HEK293T (cell line): Measurements from ENCODE around the gene PXDN.

Source experiments
- CTCF ChIA-PET: fragments of 350-600 bp; formaldehyde crosslinking; extraction: SDS; loops from one replicate; lab custom pipeline; 2021; ENCODE audit warnings: antibody characterized with exemption, inconsistent platforms; lab: Yijun Ruan, JAX
- POLR2A ChIA-PET: fragments of 350-600 bp; formaldehyde crosslinking; extraction: SDS; loops from one replicate; lab custom pipeline; 2020; ENCODE audit warnings: antibody characterized with exemption, inconsistent platforms; lab: Yijun Ruan, JAX
- DNase-seq: peaks from one replicate; pipeline ENCODE4 v3.0.0; 2012; ENCODE audit warnings: mixed read lengths; ENCODE audit errors: extremely low spot score
- ARNT ChIP-seq: fragments of 450-650 bp; IDR thresholded peaks from 2 replicates; pipeline ENCODE4 v1.6.1; 2017; ENCODE audit warnings: mild to moderate bottlenecking
- BHLHE40 ChIP-seq: fragments of 450-650 bp; IDR thresholded peaks from 2 replicates; pipeline ENCODE4 v1.6.1; 2016; ENCODE audit warnings: mild to moderate bottlenecking, moderate library complexity, borderline replicate concordance
- CTBP1 ChIP-seq: fragments of 450-650 bp; IDR thresholded peaks from 2 replicates; pipeline ENCODE4 v1.6.1; 2016; ENCODE audit warnings: borderline replicate concordance
- ELF4 ChIP-seq: fragments of 450-650 bp; IDR thresholded peaks from 2 replicates; pipeline ENCODE4 v1.6.1; 2017; ENCODE audit warnings: antibody characterized with exemption
- FOXA1 ChIP-seq: fragments of 450-650 bp; IDR thresholded peaks from 2 replicates; pipeline ENCODE4 v1.6.1; 2016; ENCODE audit warnings: mild to moderate bottlenecking
- FOXK2 ChIP-seq: fragments of 450-650 bp; IDR thresholded peaks from 2 replicates; pipeline ENCODE4 v1.6.1; 2016; ENCODE audit warnings: mild to moderate bottlenecking
- FOXM1 ChIP-seq: fragments of 450-650 bp; IDR thresholded peaks from 2 replicates; pipeline ENCODE4 v1.6.1; 2017; ENCODE audit warnings: mild to moderate bottlenecking, borderline replicate concordance
- HDGF ChIP-seq: fragments of 450-650 bp; IDR thresholded peaks from 2 replicates; pipeline ENCODE4 v1.6.1; 2017; ENCODE audit warnings: antibody characterized with exemption, borderline replicate concordance
- L3MBTL2 ChIP-seq: fragments of 450-650 bp; conservative IDR thresholded peaks from 2 replicates; pipeline ENCODE4 v1.6.1; 2016; ENCODE audit warnings: mild to moderate bottlenecking
- LEF1 ChIP-seq: fragments of 450-650 bp; IDR thresholded peaks from 2 replicates; pipeline ENCODE4 v1.6.1; 2017; ENCODE audit warnings: mild to moderate bottlenecking, borderline replicate concordance
- NFRKB ChIP-seq: fragments of 450-650 bp; IDR thresholded peaks from 2 replicates; pipeline ENCODE4 v1.6.1; 2016; ENCODE audit warnings: mild to moderate bottlenecking, moderate library complexity
- PKNOX1 ChIP-seq: fragments of 450-650 bp; IDR thresholded peaks from 2 replicates; pipeline ENCODE4 v1.6.1; 2016
- SP1 ChIP-seq: fragments of 450-650 bp; IDR thresholded peaks from 2 replicates; pipeline ENCODE4 v1.6.1; 2017
- SUZ12 ChIP-seq: fragments of 450-650 bp; IDR thresholded peaks from 2 replicates; pipeline ENCODE4 v1.6.1; 2016; ENCODE audit warnings: mild to moderate bottlenecking
- TARDBP ChIP-seq: fragments of 450-650 bp; IDR thresholded peaks from 2 replicates; pipeline ENCODE4 v1.6.1; 2016
- ZNF384 ChIP-seq: fragments of 450-650 bp; IDR thresholded peaks from 2 replicates; pipeline ENCODE4 v1.6.1; 2016

Gene PXDN, protein sequence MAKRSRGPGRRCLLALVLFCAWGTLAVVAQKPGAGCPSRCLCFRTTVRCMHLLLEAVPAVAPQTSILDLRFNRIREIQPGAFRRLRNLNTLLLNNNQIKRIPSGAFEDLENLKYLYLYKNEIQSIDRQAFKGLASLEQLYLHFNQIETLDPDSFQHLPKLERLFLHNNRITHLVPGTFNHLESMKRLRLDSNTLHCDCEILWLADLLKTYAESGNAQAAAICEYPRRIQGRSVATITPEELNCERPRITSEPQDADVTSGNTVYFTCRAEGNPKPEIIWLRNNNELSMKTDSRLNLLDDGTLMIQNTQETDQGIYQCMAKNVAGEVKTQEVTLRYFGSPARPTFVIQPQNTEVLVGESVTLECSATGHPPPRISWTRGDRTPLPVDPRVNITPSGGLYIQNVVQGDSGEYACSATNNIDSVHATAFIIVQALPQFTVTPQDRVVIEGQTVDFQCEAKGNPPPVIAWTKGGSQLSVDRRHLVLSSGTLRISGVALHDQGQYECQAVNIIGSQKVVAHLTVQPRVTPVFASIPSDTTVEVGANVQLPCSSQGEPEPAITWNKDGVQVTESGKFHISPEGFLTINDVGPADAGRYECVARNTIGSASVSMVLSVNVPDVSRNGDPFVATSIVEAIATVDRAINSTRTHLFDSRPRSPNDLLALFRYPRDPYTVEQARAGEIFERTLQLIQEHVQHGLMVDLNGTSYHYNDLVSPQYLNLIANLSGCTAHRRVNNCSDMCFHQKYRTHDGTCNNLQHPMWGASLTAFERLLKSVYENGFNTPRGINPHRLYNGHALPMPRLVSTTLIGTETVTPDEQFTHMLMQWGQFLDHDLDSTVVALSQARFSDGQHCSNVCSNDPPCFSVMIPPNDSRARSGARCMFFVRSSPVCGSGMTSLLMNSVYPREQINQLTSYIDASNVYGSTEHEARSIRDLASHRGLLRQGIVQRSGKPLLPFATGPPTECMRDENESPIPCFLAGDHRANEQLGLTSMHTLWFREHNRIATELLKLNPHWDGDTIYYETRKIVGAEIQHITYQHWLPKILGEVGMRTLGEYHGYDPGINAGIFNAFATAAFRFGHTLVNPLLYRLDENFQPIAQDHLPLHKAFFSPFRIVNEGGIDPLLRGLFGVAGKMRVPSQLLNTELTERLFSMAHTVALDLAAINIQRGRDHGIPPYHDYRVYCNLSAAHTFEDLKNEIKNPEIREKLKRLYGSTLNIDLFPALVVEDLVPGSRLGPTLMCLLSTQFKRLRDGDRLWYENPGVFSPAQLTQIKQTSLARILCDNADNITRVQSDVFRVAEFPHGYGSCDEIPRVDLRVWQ (N-terminal part only)

GRCh38 chr2:1744446-1745170 lies at the start of gene PXDN:
PXDN (minus strand) TSS chr2:1744515; CDS start chr2:1744455, 60 bp downstream.
- ChIA-PET POLR2A (interaction anchor here (1.0 kb wide), 1 partner anchor 15 kb away, joined by 3 read pairs; no protein-coding TSS in a partner anchor), CTCF (no interaction called here)
- TF ChIP-seq HDGF, result no peak
- TF ChIP-seq LEF1, result no peak
- TF ChIP-seq FOXA1, result no peak
- TF ChIP-seq FOXK2, result no peak
- TF ChIP-seq CTBP1, result no peak
- TF ChIP-seq L3MBTL2, result no peak
- no peak for TF ChIP-seq SP1
- no peak for TF ChIP-seq NFRKB
- TF ChIP-seq BHLHE40, result no peak
- no peak for TF ChIP-seq ELF4
- TF ChIP-seq TARDBP, result no peak
- TF ChIP-seq PKNOX1, result no peak
- TF ChIP-seq FOXM1, result no peak
- peak; percentile 39 for DNase-seq

- POLR2A ChIA-PET, result no interaction called here
- CTCF ChIA-PET, result interaction anchor here (0.6 kb wide), 1 partner anchor 243 kb away, joined by 3 read pairs; no protein-coding TSS in a partner anchor
- no peak for TF ChIP-seq CTBP1
- DNase-seq, result no peak
These were observed 49.6 kb upstream of the PXDN start for GRCh38 chr2:1793868-1794445.

- POLR2A ChIA-PET, result no interaction called here
- CTCF ChIA-PET, result no interaction called here
- no peak for TF ChIP-seq L3MBTL2
- no peak for TF ChIP-seq SUZ12
- no peak for TF ChIP-seq BHLHE40
- TF ChIP-seq CTBP1, result no peak
- no peak for TF ChIP-seq FOXA1
- no peak for TF ChIP-seq ARNT
- no peak for TF ChIP-seq ZNF384
- TF ChIP-seq FOXK2, result no peak
- no peak for TF ChIP-seq NFRKB
- no peak for DNase-seq
These were observed 48.9 kb upstream of the PXDN start for GRCh38 chr2:1793001-1793867.

DNA sequence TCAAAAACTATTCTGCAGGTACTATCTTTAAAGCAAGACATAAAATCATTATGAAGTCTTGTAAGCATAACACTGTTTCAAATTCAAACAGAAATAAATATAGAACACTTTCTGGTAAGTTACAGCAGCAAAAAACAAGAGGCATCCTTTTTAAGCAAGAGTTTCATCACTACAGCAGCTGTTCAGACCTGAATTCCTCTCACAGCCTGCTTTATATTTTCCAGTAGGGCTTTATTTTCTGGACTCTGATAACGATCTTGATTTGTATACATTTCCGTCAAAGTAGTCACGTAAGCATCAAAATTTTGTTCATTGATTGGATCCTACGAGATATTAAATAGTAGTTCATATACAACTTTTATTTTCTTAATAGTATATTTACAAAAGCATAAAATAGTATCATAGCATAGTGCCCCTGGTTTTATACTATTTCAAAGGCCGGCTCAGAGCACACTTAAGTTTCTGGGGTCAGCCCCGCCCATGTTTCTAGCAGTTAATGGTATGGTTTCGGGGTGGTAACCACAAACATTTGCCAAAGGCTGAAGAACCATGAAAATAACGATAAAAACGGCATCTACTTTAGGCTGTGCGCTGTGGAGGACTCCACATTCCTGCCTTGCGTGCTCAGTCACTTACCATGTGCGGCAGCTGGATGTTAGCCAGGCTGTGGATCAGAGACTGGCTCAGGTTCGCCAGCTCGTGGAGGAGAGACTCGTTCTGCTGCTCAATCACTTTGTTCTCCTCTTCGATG lies 47.5 kb upstream of the PXDN start:
- DNase-seq, result peak; percentile 23
- CTCF ChIA-PET, result interaction anchor here (0.6 to 0.7 kb wide), 2 partner anchors 9 to 22 kb away, joined by 3 read pairs; no protein-coding TSS in a partner anchor
- TF ChIP-seq ZNF384, result no peak
- no peak for TF ChIP-seq L3MBTL2
- no peak for TF ChIP-seq NFRKB
- no peak for TF ChIP-seq LEF1
- TF ChIP-seq TARDBP, result no peak
- TF ChIP-seq ARNT, result no peak
- no peak for TF ChIP-seq HDGF
- no peak for TF ChIP-seq FOXK2
- POLR2A ChIA-PET, result no interaction called here

DNA sequence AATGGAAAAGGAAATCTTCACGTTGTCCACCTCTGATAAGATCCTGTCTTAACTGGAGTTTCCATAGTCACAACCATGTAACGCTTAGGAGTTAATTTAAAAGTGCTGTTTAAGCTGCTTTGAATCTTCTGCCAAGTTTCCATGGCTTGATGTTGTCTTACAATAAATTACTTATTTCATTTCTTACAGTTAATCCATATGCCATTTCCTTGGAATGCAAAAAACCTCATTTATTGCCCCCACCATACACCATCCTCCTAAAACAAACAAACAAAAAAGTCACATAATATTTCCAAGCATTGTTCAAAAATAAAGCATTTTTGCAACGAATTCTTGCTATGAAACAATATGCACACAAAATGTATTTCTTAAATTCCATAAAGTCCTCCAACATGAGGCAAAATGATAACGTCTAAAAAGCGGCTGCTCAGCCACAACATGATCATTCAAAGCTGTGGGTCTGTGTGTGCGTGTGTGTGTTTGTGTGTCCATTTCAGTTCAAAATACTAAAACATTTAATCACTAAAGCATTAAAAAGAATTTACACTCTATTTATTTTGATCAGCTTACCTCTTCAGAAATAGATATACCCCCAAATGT lies 46.8 kb upstream of the PXDN start:
- POLR2A ChIA-PET, result no interaction called here
- CTCF ChIA-PET, result interaction anchor here (0.6 kb wide), 1 partner anchor 8 kb away, joined by 3 read pairs; no protein-coding TSS in a partner anchor
- no peak for DNase-seq
- TF ChIP-seq NFRKB (no peak), TARDBP (no peak), ZNF384 (no peak), SUZ12 (no peak), PKNOX1 (no peak), SP1 (no peak), CTBP1 (no peak), BHLHE40 (no peak), L3MBTL2 (no peak), FOXM1 (no peak), HDGF (no peak), ARNT (no peak), FOXK2 (no peak), ELF4 (no peak)
